Erythroblast (primary cell): ENCODE data around the gene MBNL2.

Experiments used
- GATA1 ChIP-seq: IDR thresholded peaks from 2 replicates; pipeline ENCODE4 v1.6.1; 2011; ENCODE audit warnings: low read depth, mild to moderate bottlenecking, control low read depth, low read length, moderate library complexity
- POLR2A ChIP-seq: IDR thresholded peaks from 2 replicates; pipeline ENCODE4 v1.6.1; 2011; ENCODE audit warnings: mild to moderate bottlenecking, low read length

GRCh38 chr13:97228850-97229521 is 6.9 kb downstream of the MBNL2 start:
- no peak for TF ChIP-seq POLR2A
- no peak for TF ChIP-seq GATA1
